ENCODE results near the gene ZNF335. TPM values are rescaled to one million over a fixed set of nuclear protein-coding genes. Genes with fewer than 3 reads are reported as not detected.
"Not testable (repeated sequence)": the region's sequence is repeated elsewhere in the genome, so short reads cannot be mapped to it uniquely, and the experiment has no call there.

Gene ZNF335
- total RNA-seq, 1 experiment from 2014 or later = 8.4 TPM

GRCh38 chr20:45909336-45909808 is 62.6 kb downstream of the ZNF335 start:
- in situ Hi-C loops (cut with HindIII; ENCODE audit: low pct_unique_long_range_greater_than_20kb, low sequenced_read_pairs) = no loop called here
- DNase-seq (ENCODE audit: low read depth, low spot score) = no peak

GRCh38 chr20:45908084-45908483 is 63.9 kb downstream of the ZNF335 start:
- DNase-seq (ENCODE audit: low read depth, low spot score) = no peak
- in situ Hi-C loops (cut with HindIII; ENCODE audit: low pct_unique_long_range_greater_than_20kb, low sequenced_read_pairs) = no loop called here

GRCh38 chr20:45907219-45907948 is 64.6 kb downstream of the ZNF335 start:
- no peak for DNase-seq (ENCODE audit: low read depth, low spot score)
- in situ Hi-C loops (cut with HindIII; ENCODE audit: low pct_unique_long_range_greater_than_20kb, low sequenced_read_pairs) = no loop called here

- no peak for DNase-seq (ENCODE audit: low read depth, low spot score)
- in situ Hi-C loops (cut with HindIII; ENCODE audit: low pct_unique_long_range_greater_than_20kb, low sequenced_read_pairs) = no loop called here
Measured at GRCh38 chr20:45905505-45906079, 66.4 kb downstream of the ZNF335 start.

GRCh38 chr20:45904583-45905504 is 67.2 kb downstream of the ZNF335 start:
- in situ Hi-C loops (cut with HindIII; ENCODE audit: low pct_unique_long_range_greater_than_20kb, low sequenced_read_pairs) = no loop called here
- no peak for DNase-seq (ENCODE audit: low read depth, low spot score)

- no peak for DNase-seq (ENCODE audit: low read depth, low spot score)
- in situ Hi-C loops (cut with HindIII; ENCODE audit: low pct_unique_long_range_greater_than_20kb, low sequenced_read_pairs) = no loop called here
Measured at GRCh38 chr20:45902199-45902701, 69.8 kb downstream of the ZNF335 start.

- DNase-seq (ENCODE audit: low read depth, low spot score); in situ Hi-C loops (cut with HindIII; ENCODE audit: low pct_unique_long_range_greater_than_20kb, low sequenced_read_pairs): not testable (repeated sequence)
Measured at GRCh38 chr20:45901332-45901731, 70.7 kb downstream of the ZNF335 start.

GRCh38 chr20:45899046-45899835 is 72.8 kb downstream of the ZNF335 start:
- in situ Hi-C loops (cut with HindIII; ENCODE audit: low pct_unique_long_range_greater_than_20kb, low sequenced_read_pairs) = no loop called here
- DNase-seq (ENCODE audit: low read depth, low spot score) = no peak

Other genes with a start within 250 kb of the ZNF335 start
- gene SPINT4, start 249.9 kb downstream of the ZNF335 start, total RNA-seq (2014; rRNA removed; shearing (Covaris generic)) = not detected in 2 replicates
- gene WFDC3, start 180.3 kb downstream of the ZNF335 start, total RNA-seq (2014; rRNA removed; shearing (Covaris generic)) = 0.58 TPM in 1 of 2 replicates, not detected in the other
- gene DNTTIP1, start 180.2 kb downstream of the ZNF335 start, total RNA-seq (2014; rRNA removed; shearing (Covaris generic)) = 26.4 and 31.6 TPM in 2 replicates
- gene UBE2C, start 159.6 kb downstream of the ZNF335 start, total RNA-seq (2014; rRNA removed; shearing (Covaris generic)) = 75.4 and 76.9 TPM in 2 replicates
- gene TNNC2, start 144.9 kb downstream of the ZNF335 start, total RNA-seq (2014; rRNA removed; shearing (Covaris generic)) = 0.37 TPM in 1 of 2 replicates, not detected in the other
- 14.8 and 25.5 TPM in 2 replicates for gene SNX21, start 138.4 kb downstream of the ZNF335 start, total RNA-seq (2014; rRNA removed; shearing (Covaris generic))
- 49.4 and 60.4 TPM in 2 replicates for gene ACOT8, start 114.8 kb downstream of the ZNF335 start, total RNA-seq (2014; rRNA removed; shearing (Covaris generic))
- 3.0 and 3.4 TPM in 2 replicates for gene ZSWIM3, start 114.6 kb downstream of the ZNF335 start, total RNA-seq (2014; rRNA removed; shearing (Covaris generic))
- 11.5 and 13.7 TPM in 2 replicates for gene ZSWIM1, start 91.0 kb downstream of the ZNF335 start, total RNA-seq (2014; rRNA removed; shearing (Covaris generic))
- gene SPATA25, start 84.6 kb downstream of the ZNF335 start, total RNA-seq (2014; rRNA removed; shearing (Covaris generic)) = 1.3 and 2.2 TPM in 2 replicates
- 7.1 and 8.9 TPM in 2 replicates for gene NEURL2, start 81.0 kb downstream of the ZNF335 start, total RNA-seq (2014; rRNA removed; shearing (Covaris generic))
- gene CTSA, start 80.9 kb downstream of the ZNF335 start, total RNA-seq (2014; rRNA removed; shearing (Covaris generic)) = 447 and 457 TPM in 2 replicates
- gene PLTP, start 60.0 kb downstream of the ZNF335 start, total RNA-seq (2014; rRNA removed; shearing (Covaris generic)) = 18.5 and 19.9 TPM in 2 replicates
- gene PCIF1, start 37.5 kb downstream of the ZNF335 start, total RNA-seq (2014; rRNA removed; shearing (Covaris generic)) = 9.2 and 10.9 TPM in 2 replicates
- gene MMP9, start 36.7 kb upstream of the ZNF335 start, total RNA-seq (2014; rRNA removed; shearing (Covaris generic)) = not detected in 2 replicates
- 0.74 and 1.5 TPM in 2 replicates for gene SLC12A5, start 57.0 kb upstream of the ZNF335 start, total RNA-seq (2014; rRNA removed; shearing (Covaris generic))
- 15.9 and 16.6 TPM in 2 replicates for gene NCOA5, start 117.8 kb upstream of the ZNF335 start, total RNA-seq (2014; rRNA removed; shearing (Covaris generic))
- not detected in 2 replicates for gene CD40, start 146.1 kb upstream of the ZNF335 start, total RNA-seq (2014; rRNA removed; shearing (Covaris generic))